Neutrophil (primary cell): Measurements from ENCODE around the gene DAZ2.
"Not testable (repeated sequence)": the region's sequence is repeated elsewhere in the genome, so short reads cannot be mapped to it uniquely, and the experiment has no call there.

ENCODE experiments used
- H3K27ac ChIP-seq: fragments of 200-600 bp; sonication (generic); 2 replicates; pipeline ENCODE4 v1.5.1; 2016; ENCODE audit warnings: mild to moderate bottlenecking, moderate library complexity
- H3K27me3 ChIP-seq: fragments of 200-600 bp; sonication (generic); 2 replicates; pipeline ENCODE4 v1.6.0; 2016; ENCODE audit warnings: mild to moderate bottlenecking
- H3K36me3 ChIP-seq: fragments of 200-600 bp; sonication (generic); 2 replicates; pipeline ENCODE4 v1.5.1; 2017
- H3K4me1 ChIP-seq, 2 experiments: fragments of 200-600 bp in 1 of 2; sonication (generic) in 1 of 2; 1 replicate in 1 of 2; 2 replicates in 1 of 2; pipeline versions ENCODE4 v1.5.1 to v1.6.1; 2013 to 2016; ENCODE audit warnings: low read depth in 1 of 2, low read length in 1 of 2, mild to moderate bottlenecking in 1 of 2, moderate library complexity in 1 of 2; ENCODE audit not compliant: control insufficient read depth in 1 of 2, insufficient read depth in 1 of 2
- H3K4me3 ChIP-seq, 2 experiments: fragments of 200-600 bp in 1 of 2; sonication (generic) in 1 of 2; 1 replicate in 1 of 2; 2 replicates in 1 of 2; pipeline ENCODE4 v1.5.1; 2013 to 2016; ENCODE audit warnings: low read depth in 1 of 2, low read length in 1 of 2, mild to moderate bottlenecking in 1 of 2, moderate library complexity in 1 of 2
- H3K9me3 ChIP-seq: fragments of 200-600 bp; sonication (generic); 2 replicates; pipeline ENCODE4 v1.5.1; 2016

DAZ2 gene, protein sequence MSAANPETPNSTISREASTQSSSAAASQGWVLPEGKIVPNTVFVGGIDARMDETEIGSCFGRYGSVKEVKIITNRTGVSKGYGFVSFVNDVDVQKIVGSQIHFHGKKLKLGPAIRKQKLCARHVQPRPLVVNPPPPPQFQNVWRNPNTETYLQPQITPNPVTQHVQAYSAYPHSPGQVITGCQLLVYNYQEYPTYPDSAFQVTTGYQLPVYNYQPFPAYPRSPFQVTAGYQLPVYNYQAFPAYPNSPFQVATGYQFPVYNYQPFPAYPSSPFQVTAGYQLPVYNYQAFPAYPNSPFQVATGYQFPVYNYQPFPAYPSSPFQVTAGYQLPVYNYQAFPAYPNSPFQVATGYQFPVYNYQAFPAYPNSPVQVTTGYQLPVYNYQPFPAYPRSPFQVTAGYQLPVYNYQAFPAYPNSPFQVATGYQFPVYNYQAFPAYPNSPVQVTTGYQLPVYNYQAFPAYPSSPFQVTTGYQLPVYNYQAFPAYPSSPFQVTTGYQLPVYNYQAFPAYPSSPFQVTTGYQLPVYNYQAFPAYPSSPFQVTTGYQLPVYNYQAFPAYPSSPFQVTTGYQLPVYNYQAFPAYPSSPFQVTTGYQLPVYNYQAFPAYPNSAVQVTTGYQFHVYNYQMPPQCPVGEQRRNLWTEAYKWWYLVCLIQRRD

GRCh38 chrY:23219233-23219632, at the start of gene DAZ2:
TSS of gene DAZ2 (plus strand) at chrY:23219533. CDS start at chrY:23219741, 208 bp downstream.
- not testable (repeated sequence) for H3K27me3 ChIP-seq, H3K27ac ChIP-seq, H3K36me3 ChIP-seq, H3K9me3 ChIP-seq, H3K4me3 ChIP-seq, H3K4me1 ChIP-seq

- H3K9me3 ChIP-seq, H3K27me3 ChIP-seq, H3K4me1 ChIP-seq, H3K27ac ChIP-seq, H3K4me3 ChIP-seq, H3K36me3 ChIP-seq: not testable (repeated sequence)
Measured at GRCh38 chrY:23198908-23199307, 20.4 kb upstream of the DAZ2 start, which contains the start of gene DAZ1. TSS of gene DAZ1 (minus strand) at chrY:23199008. CDS start at chrY:23198800, 208 bp downstream.

GRCh38 chrY:23207455-23207854, 11.9 kb upstream of the DAZ2 start:
- H3K27ac ChIP-seq, H3K4me3 ChIP-seq, H3K9me3 ChIP-seq, H3K27me3 ChIP-seq, H3K4me1 ChIP-seq, H3K36me3 ChIP-seq: not testable (repeated sequence)

- not testable (repeated sequence) for H3K27me3 ChIP-seq, H3K36me3 ChIP-seq, H3K27ac ChIP-seq
Measured at GRCh38 chrY:23209802-23210495, 9.4 kb upstream of the DAZ2 start.

DNA sequence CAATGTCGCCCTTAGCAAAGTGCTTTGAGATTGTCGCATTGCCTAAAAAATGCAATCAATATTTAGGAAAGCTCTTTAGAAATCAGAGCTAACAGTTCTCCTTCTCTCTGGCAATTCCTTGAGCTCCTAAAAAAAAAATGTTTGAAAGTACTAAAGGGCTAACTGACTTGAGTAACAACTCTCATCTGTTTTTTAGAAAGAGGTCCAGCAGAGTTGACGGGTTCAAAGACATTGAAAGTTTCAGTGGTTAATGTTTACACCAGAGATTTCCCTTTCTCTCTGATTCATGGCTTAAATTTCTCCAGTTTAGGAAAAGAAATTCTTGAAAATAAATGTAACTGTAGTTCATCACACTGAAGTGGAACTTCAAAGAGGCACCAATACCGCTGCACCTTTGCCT, 8.7 kb upstream of the DAZ2 start:
- H3K27me3 ChIP-seq, H3K4me1 ChIP-seq, H3K36me3 ChIP-seq, H3K9me3 ChIP-seq, H3K27ac ChIP-seq, H3K4me3 ChIP-seq: not testable (repeated sequence)

More at GRCh38 chrY:23209802-23210495, 9.4 kb upstream of the DAZ2 start:
- H3K9me3 ChIP-seq, H3K4me1 ChIP-seq, H3K4me3 ChIP-seq: not testable (repeated sequence)
